Astrocyte (in vitro differentiated cells and primary cell): ENCODE data around the gene LGR6. TPM values are rescaled to one million over a fixed set of nuclear protein-coding genes. Genes with fewer than 3 reads are reported as not detected.
"Not testable (repeated sequence)": the region's sequence is repeated elsewhere in the genome, so short reads cannot be mapped to it uniquely, and the experiment has no call there.

Source experiments
- DNase-seq: peaks from one replicate; pipeline ENCODE4 v3.0.0-alpha.2; 2010; ENCODE audit warnings: low read depth
- FAIRE-seq: peaks from 2 replicates; lab custom pipeline; 2011; peaks lifted over from hg19 to GRCh38; lab: Jason Lieb, UNC
- H2AFZ ChIP-seq: 2 replicates; pipeline ENCODE4 v1.6.0; 2012; ENCODE audit warnings: low read depth, low read length, inconsistent platforms
- H3K27ac ChIP-seq: 2 replicates; pipeline ENCODE4 v1.5.1; 2011; ENCODE audit warnings: low read depth, low read length, inconsistent platforms
- H3K27me3 ChIP-seq: 2 replicates; pipeline ENCODE4 v1.6.0; 2011; ENCODE audit warnings: low read length, inconsistent platforms; ENCODE audit not compliant: insufficient read depth
- H3K36me3 ChIP-seq: 2 replicates; pipeline ENCODE4 v1.5.1; 2011; ENCODE audit warnings: low read length, inconsistent platforms; ENCODE audit not compliant: insufficient read depth
- H3K4me1 ChIP-seq: 2 replicates; pipeline ENCODE4 v1.5.1; 2011; ENCODE audit warnings: low read length, inconsistent platforms; ENCODE audit not compliant: insufficient read depth
- H3K4me2 ChIP-seq: 2 replicates; pipeline ENCODE4 v1.6.0; 2012; ENCODE audit warnings: low read length, inconsistent platforms
- H3K4me3 ChIP-seq: 2 replicates; pipeline ENCODE4 v1.5.1; 2011; ENCODE audit warnings: low read depth, mild to moderate bottlenecking, low read length, inconsistent platforms; ENCODE audit not compliant: insufficient read depth
- H3K79me2 ChIP-seq: 2 replicates; pipeline ENCODE4 v1.6.0; 2012; ENCODE audit warnings: mild to moderate bottlenecking, low read length, inconsistent platforms; ENCODE audit not compliant: insufficient read depth
- H3K9ac ChIP-seq: 2 replicates; pipeline ENCODE4 v1.6.0; 2012; ENCODE audit warnings: mild to moderate bottlenecking, low read length, inconsistent platforms
- H3K9me3 ChIP-seq: 2 replicates; pipeline ENCODE4 v1.5.1; 2012; ENCODE audit warnings: low read depth, mild to moderate bottlenecking, low read length, inconsistent platforms; ENCODE audit not compliant: insufficient read depth
- H4K20me1 ChIP-seq: 2 replicates; pipeline ENCODE4 v1.6.0; 2012; ENCODE audit warnings: low read length, inconsistent platforms; ENCODE audit not compliant: insufficient read depth
- H3K27ac Mint-ChIP-seq: one replicate; pipeline ENCODE4 v1.8.0; 2021; ENCODE audit warnings: mild to moderate bottlenecking, mixed read lengths; ENCODE audit not compliant: unreplicated experiment
- H3K27me3 Mint-ChIP-seq: one replicate; pipeline ENCODE4 v1.8.0; 2021; ENCODE audit warnings: low read depth, mixed read lengths; ENCODE audit not compliant: unreplicated experiment
- H3K36me3 Mint-ChIP-seq: one replicate; pipeline ENCODE4 v1.8.0; 2021; ENCODE audit warnings: low read depth, mixed read lengths; ENCODE audit not compliant: unreplicated experiment
- H3K4me1 Mint-ChIP-seq: one replicate; pipeline ENCODE4 v1.8.0; 2021; ENCODE audit warnings: low read depth, mixed read lengths; ENCODE audit not compliant: unreplicated experiment
- H3K4me3 Mint-ChIP-seq: one replicate; pipeline ENCODE4 v1.8.0; 2021; ENCODE audit warnings: mild to moderate bottlenecking, moderate library complexity, mixed read lengths; ENCODE audit not compliant: unreplicated experiment
- H3K9me3 Mint-ChIP-seq: one replicate; pipeline ENCODE4 v1.8.0; 2021; ENCODE audit warnings: mild to moderate bottlenecking, mixed read lengths; ENCODE audit not compliant: unreplicated experiment
- EZH2 ChIP-seq: IDR thresholded peaks from 2 replicates; pipeline ENCODE4 v1.6.1; 2012; ENCODE audit warnings: mild to moderate bottlenecking, low read length, inconsistent platforms; ENCODE audit not compliant: insufficient read depth
- total RNA-seq: library from RNA; stranded (reverse); gene quantifications from 2 replicates; pipeline ENCODE4 v1.2.1, GENCODE V29; 2021
- TF ChIP-seq, protein P1 (sequence below): IDR thresholded peaks from 2 replicates; pipeline ENCODE4 v1.5.1; 2011; ENCODE audit warnings: low read depth, mild to moderate bottlenecking, inconsistent platforms, low read length, moderate library complexity; ENCODE audit not compliant: insufficient read depth

The LGR6 gene
- total RNA-seq, 1 donor from 2014 or later: 0.27 TPM

DNA sequence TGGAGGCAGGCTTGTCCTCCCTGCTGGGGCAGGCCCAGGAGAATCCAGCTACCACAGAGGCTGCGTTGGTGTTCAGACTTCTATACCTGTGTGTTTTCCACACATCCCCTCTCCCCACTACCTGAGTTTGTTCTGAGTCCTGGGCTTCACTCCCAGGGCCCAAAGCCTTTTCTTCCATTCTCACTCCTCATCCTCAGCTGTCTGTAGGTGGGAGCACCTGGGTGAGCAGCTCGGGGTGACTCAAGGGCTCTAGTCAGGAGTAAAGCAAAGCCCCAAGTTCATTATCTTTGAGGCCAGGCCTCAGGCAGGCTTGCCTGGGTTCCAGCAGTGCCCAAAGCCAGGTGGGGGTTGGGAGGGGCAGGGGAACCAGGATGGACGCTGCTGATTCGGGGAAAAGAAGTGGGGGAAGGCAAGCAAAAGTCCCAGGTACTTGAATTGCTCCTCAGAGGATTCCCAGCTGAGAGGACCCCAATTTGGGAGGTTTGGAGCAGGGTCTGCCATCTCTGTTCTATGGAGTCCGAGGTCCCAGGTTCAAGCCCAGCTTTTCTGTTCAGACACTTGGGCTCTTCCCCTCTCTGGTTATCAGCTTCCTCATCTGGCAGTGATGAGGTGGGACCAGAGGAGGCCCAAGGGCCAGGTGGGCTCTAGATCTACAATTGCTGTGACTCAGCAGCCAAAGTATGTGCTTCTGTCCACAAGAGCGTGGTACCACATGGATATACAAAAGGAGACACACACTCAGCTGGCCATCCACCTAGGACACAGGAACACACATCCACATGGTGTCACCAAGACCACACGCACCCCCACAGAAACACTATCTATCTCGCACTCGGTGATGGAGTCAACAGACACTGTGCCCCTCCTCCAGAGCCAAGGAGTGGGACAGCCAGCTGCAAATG, 27.4 kb upstream of the LGR6 start:
- Mint-ChIP-seq H3K4me3 (no peak overlapping the region), H3K27me3 (peaks cover 17% of the 10 kb centered on the region), H3K36me3 (no peaks in the 10 kb centered on the region), H3K27ac (no peak overlapping the region), H3K9me3 (no peaks in the 10 kb centered on the region), H3K4me1 (peaks cover 5% of the 10 kb centered on the region)
- H3K4me3 ChIP-seq: no peak overlapping the region
- TF ChIP-seq, protein P1, sequence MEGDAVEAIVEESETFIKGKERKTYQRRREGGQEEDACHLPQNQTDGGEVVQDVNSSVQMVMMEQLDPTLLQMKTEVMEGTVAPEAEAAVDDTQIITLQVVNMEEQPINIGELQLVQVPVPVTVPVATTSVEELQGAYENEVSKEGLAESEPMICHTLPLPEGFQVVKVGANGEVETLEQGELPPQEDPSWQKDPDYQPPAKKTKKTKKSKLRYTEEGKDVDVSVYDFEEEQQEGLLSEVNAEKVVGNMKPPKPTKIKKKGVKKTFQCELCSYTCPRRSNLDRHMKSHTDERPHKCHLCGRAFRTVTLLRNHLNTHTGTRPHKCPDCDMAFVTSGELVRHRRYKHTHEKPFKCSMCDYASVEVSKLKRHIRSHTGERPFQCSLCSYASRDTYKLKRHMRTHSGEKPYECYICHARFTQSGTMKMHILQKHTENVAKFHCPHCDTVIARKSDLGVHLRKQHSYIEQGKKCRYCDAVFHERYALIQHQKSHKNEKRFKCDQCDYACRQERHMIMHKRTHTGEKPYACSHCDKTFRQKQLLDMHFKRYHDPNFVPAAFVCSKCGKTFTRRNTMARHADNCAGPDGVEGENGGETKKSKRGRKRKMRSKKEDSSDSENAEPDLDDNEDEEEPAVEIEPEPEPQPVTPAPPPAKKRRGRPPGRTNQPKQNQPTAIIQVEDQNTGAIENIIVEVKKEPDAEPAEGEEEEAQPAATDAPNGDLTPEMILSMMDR: no peak
- no peak for TF ChIP-seq EZH2
- FAIRE-seq (no peak), DNase-seq (no peak)
- no peaks in the 10 kb centered on the region for H3K36me3 ChIP-seq
- no peaks in the 10 kb centered on the region for H3K27me3 ChIP-seq
- no peaks in the 10 kb centered on the region for H3K4me1 ChIP-seq
- no peaks in the 10 kb centered on the region for H4K20me1 ChIP-seq
- H2AFZ ChIP-seq: no peak overlapping the region
- no peak overlapping the region for H3K27ac ChIP-seq
- no peaks in the 10 kb centered on the region for H3K79me2 ChIP-seq
- no peaks in the 10 kb centered on the region for H3K9me3 ChIP-seq
- no peak overlapping the region for H3K9ac ChIP-seq
- H3K4me2 ChIP-seq: no peak overlapping the region

DNA sequence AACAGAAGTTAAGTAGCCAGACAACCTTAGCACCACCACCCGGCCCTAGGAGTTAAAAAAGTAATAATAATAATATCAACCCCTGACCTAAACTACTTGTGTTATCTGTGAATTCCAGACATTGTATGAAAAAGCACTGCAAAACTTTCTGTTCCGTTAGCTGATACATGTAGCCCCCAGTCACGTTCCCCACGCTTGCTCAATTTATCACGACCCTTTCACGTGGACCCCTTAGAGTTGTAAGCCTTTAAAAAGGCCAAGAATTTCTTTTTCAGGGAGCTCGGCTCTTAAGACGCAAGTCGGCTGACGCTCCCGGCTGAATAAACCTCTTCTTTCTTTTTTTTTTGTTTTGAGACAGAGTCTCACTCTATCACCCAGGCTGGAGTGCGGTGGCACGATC, 26.5 kb upstream of the LGR6 start:
- not testable (repeated sequence) for FAIRE-seq

DNA sequence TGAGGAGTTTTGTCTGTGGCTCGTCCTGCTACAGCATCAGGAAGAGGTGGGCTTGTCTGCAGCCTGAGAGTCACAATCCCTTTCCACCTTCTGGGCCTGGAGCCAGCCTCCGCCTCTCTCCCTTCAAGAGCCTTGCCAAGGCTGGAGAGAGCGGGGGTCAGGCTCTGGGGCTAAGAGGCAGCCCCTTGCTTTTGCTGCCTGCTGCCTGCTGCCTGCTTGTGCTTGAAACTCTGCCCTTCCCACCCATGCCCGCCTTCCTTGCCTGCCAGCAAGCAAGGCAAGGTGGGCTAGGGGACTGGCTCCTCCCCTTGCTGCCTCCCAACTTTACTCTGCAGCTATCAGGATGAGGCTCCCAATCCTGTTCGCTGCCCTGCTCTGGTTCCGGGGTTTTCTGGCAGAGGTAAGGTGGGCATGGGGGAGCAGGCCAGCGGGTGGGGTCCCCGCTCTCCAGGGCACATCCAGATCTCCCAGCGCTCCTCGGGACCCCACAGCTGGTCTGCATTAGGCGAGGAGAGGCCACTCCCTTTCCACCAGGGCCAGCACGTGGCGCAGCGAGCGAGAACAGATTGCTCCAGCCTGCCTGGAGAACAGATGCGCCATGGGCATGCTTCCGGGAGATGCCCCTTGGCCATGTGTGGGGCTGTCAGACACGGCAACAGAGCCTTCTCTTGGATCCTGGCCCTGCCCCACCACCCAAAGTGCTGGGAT, 25.7 kb upstream of the LGR6 start:
- Histone ChIP-seq H3K36me3 (no peaks in the 10 kb centered on the region), H3K79me2 (no peaks in the 10 kb centered on the region), H3K4me3 (no peak overlapping the region), H3K4me2 (no peak overlapping the region), H3K9me3 (no peaks in the 10 kb centered on the region), H3K27me3 (no peaks in the 10 kb centered on the region), H4K20me1 (no peaks in the 10 kb centered on the region), H2AFZ (no peak overlapping the region), H3K4me1 (no peaks in the 10 kb centered on the region), H3K9ac (no peak overlapping the region), H3K27ac (no peak overlapping the region)
- H3K36me3 Mint-ChIP-seq: no peaks in the 10 kb centered on the region
- no peak overlapping the region for H3K4me3 Mint-ChIP-seq
- FAIRE-seq (no peak), DNase-seq (no peak)
- H3K4me1 Mint-ChIP-seq: peaks cover 4% of the 10 kb centered on the region
- TF ChIP-seq EZH2: no peak
- TF ChIP-seq, protein P1: no peak
- H3K27ac Mint-ChIP-seq: no peak overlapping the region
- peaks cover 13% of the 10 kb centered on the region for H3K27me3 Mint-ChIP-seq
- no peaks in the 10 kb centered on the region for H3K9me3 Mint-ChIP-seq

More for the DNA sequence above, 26.5 kb upstream of the LGR6 start:
- not testable (repeated sequence) for H3K4me1 ChIP-seq, H3K9me3 Mint-ChIP-seq, H3K9me3 ChIP-seq, H3K4me2 ChIP-seq, H3K27ac ChIP-seq, H3K4me3 ChIP-seq, H3K36me3 Mint-ChIP-seq, H4K20me1 ChIP-seq, H3K4me1 Mint-ChIP-seq, H3K9ac ChIP-seq, H3K27me3 ChIP-seq, DNase-seq, H3K36me3 ChIP-seq, H3K4me3 Mint-ChIP-seq, H3K27ac Mint-ChIP-seq, H2AFZ ChIP-seq, H3K79me2 ChIP-seq
- H3K27me3 Mint-ChIP-seq: peaks cover 14% of the 10 kb centered on the region
